Body of pancreas (tissue), 4 donors: ENCODE results near the gene COL1A2.

Source experiments
- CTCF ChIP-seq, 7 experiments: fragments of 450-650 bp in 4 of 7; fragments of 200-600 bp in 3 of 7; sonication (generic) in 3 of 7; IDR thresholded peaks; one replicate each; pipeline ENCODE4 v1.5.1; 2016 to 2019; ENCODE audit warnings: antibody characterized with exemption in 7 of 7
- POLR2A ChIP-seq, 3 donors: fragments of 450-650 bp; IDR thresholded peaks; one replicate each; pipeline ENCODE4 v1.6.1; 2016; ENCODE audit warnings: antibody characterized with exemption in 3 of 3, mild to moderate bottlenecking in 2 of 3

GRCh38 chr7:94432817-94433216 is 38.1 kb downstream of the COL1A2 start:
- TF ChIP-seq CTCF (IDR thresholded peaks at IDR 0.05), result no peak
- no peak for TF ChIP-seq POLR2A (IDR thresholded peaks at IDR 0.05)
